ENCODE measurements around the gene SLC28A1. TPM values are rescaled to one million over a fixed set of nuclear protein-coding genes. Genes with fewer than 3 reads are reported as not detected.

The SLC28A1 gene
- total RNA-seq, 2 donors from 2014 or later, result 0.80 TPM; not detected in 1

- no peak overlapping the region for H3K27ac ChIP-seq
- H3K4me1 ChIP-seq, result no peaks in the 10 kb centered on the region
- no peak overlapping the region for H3K4me3 ChIP-seq
- no peaks in the 10 kb centered on the region for H3K27me3 ChIP-seq
- H3K9ac ChIP-seq (ENCODE audit: low read depth in 2 of 2, low read length in 2 of 2), result no peak overlapping the region
- intact Hi-C loops (cut with DNase I), result loop anchor here (2.0 to 10.0 kb wide), 2 partner anchors 89 to 211 kb away; no protein-coding TSS in a partner anchor
- H3K9me3 ChIP-seq, result no peaks in the 10 kb centered on the region
- H3K36me3 ChIP-seq, result no peaks in the 10 kb centered on the region
- TF ChIP-seq, protein P1, sequence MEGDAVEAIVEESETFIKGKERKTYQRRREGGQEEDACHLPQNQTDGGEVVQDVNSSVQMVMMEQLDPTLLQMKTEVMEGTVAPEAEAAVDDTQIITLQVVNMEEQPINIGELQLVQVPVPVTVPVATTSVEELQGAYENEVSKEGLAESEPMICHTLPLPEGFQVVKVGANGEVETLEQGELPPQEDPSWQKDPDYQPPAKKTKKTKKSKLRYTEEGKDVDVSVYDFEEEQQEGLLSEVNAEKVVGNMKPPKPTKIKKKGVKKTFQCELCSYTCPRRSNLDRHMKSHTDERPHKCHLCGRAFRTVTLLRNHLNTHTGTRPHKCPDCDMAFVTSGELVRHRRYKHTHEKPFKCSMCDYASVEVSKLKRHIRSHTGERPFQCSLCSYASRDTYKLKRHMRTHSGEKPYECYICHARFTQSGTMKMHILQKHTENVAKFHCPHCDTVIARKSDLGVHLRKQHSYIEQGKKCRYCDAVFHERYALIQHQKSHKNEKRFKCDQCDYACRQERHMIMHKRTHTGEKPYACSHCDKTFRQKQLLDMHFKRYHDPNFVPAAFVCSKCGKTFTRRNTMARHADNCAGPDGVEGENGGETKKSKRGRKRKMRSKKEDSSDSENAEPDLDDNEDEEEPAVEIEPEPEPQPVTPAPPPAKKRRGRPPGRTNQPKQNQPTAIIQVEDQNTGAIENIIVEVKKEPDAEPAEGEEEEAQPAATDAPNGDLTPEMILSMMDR (IDR thresholded peaks at IDR 0.05), result no peak
- no peak for DNase-seq
These were observed 69.3 kb downstream of the SLC28A1 start for GRCh38 chr15:84953726-84954125.

GRCh38 chr15:84955089-84955848 lies 70.8 kb downstream of the SLC28A1 start:
- Histone ChIP-seq H3K9me3 (no peaks in the 10 kb centered on the region), H3K4me3 (peak overlapping the region; percentile 26), H3K27me3 (no peaks in the 10 kb centered on the region), H3K36me3 (no peaks in the 10 kb centered on the region), H3K27ac (no peak overlapping the region), H3K9ac (ENCODE audit: low read depth in 2 of 2, low read length in 2 of 2) (peak overlapping the region in 1 of 2 donors; percentile 56), H3K4me1 (no peaks in the 10 kb centered on the region)
- DNase-seq, result peak; percentile 78
- intact Hi-C loops (cut with DNase I), result loop anchor here (2.0 to 10.0 kb wide), 2 partner anchors 88 to 210 kb away; no protein-coding TSS in a partner anchor
- TF ChIP-seq, protein P1 (IDR thresholded peaks at IDR 0.05), result peak; percentile 86

DNA sequence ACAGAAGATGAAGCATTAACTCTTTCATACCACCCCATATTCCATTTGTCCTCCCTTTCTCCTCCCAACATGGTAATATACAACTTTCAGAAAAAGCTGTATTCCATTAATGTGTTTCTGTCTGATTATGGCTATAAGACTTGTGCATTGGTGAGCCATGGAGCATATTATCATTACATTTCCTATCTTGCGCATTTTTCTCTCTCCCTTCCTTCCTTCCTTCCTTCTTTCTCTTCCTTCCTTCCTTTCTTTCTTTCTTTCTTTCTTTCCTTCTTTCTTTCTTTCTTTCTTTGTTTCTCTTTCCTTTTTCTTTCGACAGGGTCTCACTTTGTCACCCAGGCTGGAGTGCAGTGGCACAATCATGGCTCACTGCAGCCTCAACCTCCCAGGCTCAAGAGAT lies 71.7 kb downstream of the SLC28A1 start:
- Histone ChIP-seq H3K27me3 (no peaks in the 10 kb centered on the region), H3K27ac (no peak overlapping the region), H3K9ac (ENCODE audit: low read depth in 2 of 2, low read length in 2 of 2) (no peak overlapping the region), H3K36me3 (no peaks in the 10 kb centered on the region), H3K4me1 (no peaks in the 10 kb centered on the region), H3K4me3 (no peak overlapping the region), H3K9me3 (no peaks in the 10 kb centered on the region)
- DNase-seq, result no peak
- intact Hi-C loops (cut with DNase I), result loop anchor here (10.0 kb wide), 1 partner anchor 209 kb away; no protein-coding TSS in a partner anchor
- TF ChIP-seq, protein P1 (IDR thresholded peaks at IDR 0.05), result no peak

DNA sequence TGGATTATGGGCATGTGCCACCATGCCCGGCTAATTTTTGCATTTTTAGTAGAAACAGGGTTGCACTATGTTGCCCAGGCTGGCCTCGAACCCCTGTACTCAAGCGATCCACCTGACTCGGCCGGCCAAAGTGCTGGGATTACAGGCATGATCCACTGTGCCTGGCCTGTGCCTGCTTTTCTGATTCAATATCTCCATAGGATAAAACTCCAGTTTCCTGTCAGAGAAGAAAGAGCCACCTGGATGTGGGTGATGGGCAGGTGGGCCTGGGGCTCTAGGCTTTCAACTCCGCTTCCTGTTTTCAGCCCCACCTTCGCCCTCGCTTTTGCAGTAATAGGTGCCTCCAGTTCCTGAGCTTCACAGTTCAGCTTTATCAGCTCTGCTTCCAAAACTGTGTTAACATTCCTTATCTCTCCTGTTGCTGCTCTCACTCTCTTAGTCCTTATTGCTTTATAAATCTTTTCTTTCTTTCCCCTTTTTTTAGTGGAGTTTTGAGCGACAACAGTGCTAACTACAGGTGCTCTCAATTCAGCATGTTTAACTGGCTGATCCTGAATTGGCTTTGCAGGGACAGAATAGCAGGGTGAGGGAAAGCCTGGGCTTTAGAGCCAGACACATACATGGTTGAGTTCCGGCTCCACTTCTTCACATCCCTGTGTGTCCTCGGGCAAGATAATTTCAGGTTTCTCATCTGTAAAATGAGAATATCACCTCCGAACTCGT lies 76.1 kb downstream of the SLC28A1 start:
- Histone ChIP-seq H3K9ac (ENCODE audit: low read depth in 2 of 2, low read length in 2 of 2) (no peak overlapping the region), H3K27ac (no peak overlapping the region), H3K27me3 (no peaks in the 10 kb centered on the region), H3K36me3 (no peaks in the 10 kb centered on the region), H3K4me1 (no peaks in the 10 kb centered on the region), H3K4me3 (no peak overlapping the region), H3K9me3 (no peaks in the 10 kb centered on the region)
- no peak for DNase-seq
- intact Hi-C loops (cut with DNase I), result no loop called here
- TF ChIP-seq, protein P1 (IDR thresholded peaks at IDR 0.05), result no peak

DNA sequence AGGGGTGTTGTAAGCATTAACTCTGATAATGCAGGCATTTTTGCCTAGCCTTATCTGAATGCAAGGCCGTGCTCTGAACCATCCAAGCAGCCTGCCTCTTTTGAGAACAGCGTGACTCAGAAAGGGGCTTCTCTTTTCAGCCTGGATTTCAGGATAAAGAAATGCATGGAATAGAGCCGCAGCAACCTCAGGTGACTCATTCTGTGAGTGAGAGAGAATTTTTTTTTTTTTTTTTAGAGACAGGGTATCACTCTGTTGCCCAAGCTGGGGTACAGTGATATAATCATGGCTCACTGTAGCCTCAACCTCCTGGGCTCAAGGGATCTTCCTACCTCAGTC lies 76.6 kb downstream of the SLC28A1 start:
- Histone ChIP-seq H3K27me3 (no peaks in the 10 kb centered on the region), H3K9me3 (no peaks in the 10 kb centered on the region), H3K9ac (ENCODE audit: low read depth in 2 of 2, low read length in 2 of 2) (no peak overlapping the region), H3K36me3 (no peaks in the 10 kb centered on the region), H3K4me1 (no peaks in the 10 kb centered on the region), H3K27ac (no peak overlapping the region), H3K4me3 (no peak overlapping the region)
- DNase-seq, result no peak
- intact Hi-C loops (cut with DNase I), result no loop called here
- TF ChIP-seq, protein P1 (IDR thresholded peaks at IDR 0.05), result no peak

All from colonic mucosa (tissue), 4 donors.